HG03097 (cell line): ENCODE results near the gene ACOX1.
"Not testable (repeated sequence)": the region's sequence is repeated elsewhere in the genome, so short reads cannot be mapped to it uniquely, and the experiment has no call there.

ENCODE experiments used
- ATAC-seq: cut with Tn5 transposase; IDR thresholded peaks from one replicate; pipeline ENCODE4 v1.9.1; 2021; ENCODE audit not compliant: unreplicated experiment, low FRiP score

Gene ACOX1

DNA sequence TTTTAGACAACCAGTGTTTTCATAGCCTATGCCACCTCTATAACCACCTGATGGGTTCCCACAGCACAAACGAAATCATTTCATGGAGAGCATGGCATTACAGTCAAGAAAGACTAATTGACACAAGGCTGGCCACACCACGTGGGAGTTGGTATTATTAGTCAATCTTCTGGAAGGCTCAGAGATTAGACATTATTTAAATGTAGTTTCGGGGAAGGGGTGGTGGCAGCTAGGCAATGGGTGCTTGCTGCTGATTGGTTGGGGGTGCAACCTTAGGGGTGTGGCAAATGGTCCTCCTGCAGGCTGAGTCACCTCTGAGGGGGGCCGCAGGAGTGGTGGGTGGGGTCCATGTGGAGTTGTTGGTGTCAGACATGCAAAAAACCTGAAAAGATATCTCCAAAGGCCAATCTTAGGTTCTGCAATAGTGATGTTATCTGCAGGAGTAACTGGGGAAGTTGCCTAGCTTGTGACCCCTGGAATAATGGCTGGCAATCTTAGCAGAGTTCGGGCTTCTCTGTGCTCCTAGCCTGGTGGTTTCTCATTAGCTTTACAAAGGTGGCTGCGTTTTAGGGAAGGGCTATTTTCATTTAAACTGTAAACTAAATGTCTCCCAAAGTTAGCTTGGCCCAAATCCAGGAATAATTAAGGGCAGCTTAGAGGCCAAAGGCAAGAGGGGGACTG lies 4.7 kb upstream of the ACOX1 start:
- no peak for ATAC-seq

- no peak for ATAC-seq
Observed at GRCh38 chr17:75981019-75981615, 2.2 kb upstream of the ACOX1 start.

- ATAC-seq = no peak
Observed at GRCh38 chr17:75980188-75981018, 1.4 kb upstream of the ACOX1 start.

DNA sequence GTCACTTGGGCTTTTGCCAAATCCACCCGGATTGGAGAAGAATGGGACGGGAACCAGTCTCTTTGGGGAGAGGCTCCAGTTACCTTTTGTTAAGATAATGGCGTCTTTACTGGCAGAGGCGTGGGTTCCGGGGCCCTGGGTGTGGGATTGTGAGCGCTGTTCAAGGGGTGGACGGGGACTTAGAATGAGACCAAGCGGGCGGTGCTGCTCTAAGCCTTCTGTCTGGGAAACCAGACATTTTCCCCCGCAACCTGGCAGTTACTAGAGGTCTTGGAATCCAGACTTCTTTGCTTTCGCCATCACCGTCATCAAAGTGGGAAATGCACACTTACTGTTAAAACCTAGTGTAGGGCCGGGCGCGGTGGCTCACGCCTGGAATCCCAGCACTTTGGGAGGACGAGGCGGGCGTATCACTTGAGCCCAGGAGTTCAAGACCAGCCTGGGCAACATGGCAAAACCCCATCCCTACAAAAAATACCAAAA lies 780 bp upstream of the ACOX1 start:
- peak; percentile 20 for ATAC-seq

DNA sequence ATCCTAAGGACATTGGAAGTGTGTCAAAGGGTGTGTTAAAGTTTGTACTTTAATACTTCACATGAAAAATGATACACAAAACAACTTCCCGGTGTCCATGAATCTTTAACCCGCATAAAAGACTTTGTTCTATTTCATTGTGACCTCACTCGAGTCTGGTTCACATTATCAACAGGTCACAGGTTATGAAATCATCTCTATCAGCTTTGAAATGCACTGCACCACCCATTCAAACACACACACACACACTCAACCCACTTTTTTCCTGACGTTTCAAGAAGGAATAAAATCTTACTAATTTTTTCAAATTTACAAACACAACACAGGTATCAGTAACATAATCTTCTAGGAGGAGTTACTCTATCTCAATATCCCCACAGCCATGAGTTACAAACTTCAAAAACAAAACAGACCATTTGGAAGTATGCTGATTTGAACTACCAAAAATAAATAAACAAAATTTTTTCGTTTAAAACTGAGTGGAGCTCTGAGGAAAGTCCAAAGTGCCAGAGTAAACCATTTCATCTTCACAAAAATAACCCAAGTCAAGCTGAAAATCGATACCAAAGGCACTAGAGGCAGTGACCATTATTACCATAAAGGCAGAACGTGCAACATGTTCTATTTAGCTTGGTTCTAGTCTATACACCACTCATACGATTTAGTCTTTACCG lies 2.7 kb downstream of the ACOX1 start:
- ATAC-seq = no peak

GRCh38 chr17:75975757-75976174 lies 3.2 kb downstream of the ACOX1 start:
- no peak for ATAC-seq

DNA sequence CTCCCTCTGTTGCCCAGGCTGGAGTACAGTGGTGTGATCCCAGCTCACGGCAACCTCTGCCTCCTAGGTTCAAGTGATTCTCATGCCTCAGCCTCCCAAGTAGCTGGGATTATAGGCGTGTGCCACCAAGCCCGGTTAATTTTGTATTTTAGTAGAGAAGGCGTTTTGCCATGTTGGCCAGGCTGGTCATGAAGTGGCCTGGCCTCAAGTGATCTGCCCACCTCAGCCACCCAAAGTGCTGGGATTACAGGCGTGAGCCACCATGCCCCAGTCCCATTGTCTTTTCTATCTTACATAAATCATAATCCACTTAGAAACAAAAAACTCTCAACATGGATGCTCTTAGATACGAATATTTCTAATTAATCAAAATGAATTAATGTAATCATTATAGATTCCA lies 3.8 kb downstream of the ACOX1 start:
- not testable (repeated sequence) for ATAC-seq

GRCh38 chr17:75970626-75971025 lies 8.3 kb downstream of the ACOX1 start:
- ATAC-seq = no peak

DNA sequence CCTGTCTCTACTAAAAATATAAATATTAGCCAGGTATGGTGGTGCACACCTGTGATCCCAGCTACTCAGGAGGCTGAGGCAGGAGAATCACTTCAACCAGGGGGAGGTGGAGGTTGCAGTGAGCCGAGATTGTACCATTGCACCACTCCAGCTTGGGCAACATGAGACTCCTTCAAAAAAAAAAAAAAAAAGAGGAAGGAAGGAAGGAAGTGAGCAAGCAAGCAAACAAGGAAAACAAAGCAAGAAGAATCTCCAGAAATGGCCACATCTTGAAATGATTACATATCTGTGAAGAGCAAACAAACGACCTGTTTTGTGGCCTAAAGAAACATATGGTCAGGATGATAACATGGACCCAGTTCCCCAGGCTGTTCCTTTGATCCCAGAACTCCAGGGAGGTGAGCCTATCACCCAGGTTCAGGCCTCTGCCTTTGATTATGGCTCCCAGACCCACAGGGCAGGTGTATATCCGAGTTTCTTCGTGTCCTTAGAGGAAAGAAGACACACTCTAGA lies 8.9 kb downstream of the ACOX1 start:
- no peak for ATAC-seq

GRCh38 chr17:75969044-75969443 lies 9.9 kb downstream of the ACOX1 start:
- not testable (repeated sequence) for ATAC-seq

GRCh38 chr17:75965468-75965867 lies 13.5 kb downstream of the ACOX1 start:
- ATAC-seq = no peak

GRCh38 chr17:75959839-75960511 lies 19.0 kb downstream of the ACOX1 start:
- ATAC-seq = no peak

GRCh38 chr17:75959051-75959838 lies 19.7 kb downstream of the ACOX1 start:
- ATAC-seq = no peak

GRCh38 chr17:75950855-75951554 lies 28.0 kb downstream of the ACOX1 start:
- ATAC-seq = no peak

- no peak for ATAC-seq
Observed at GRCh38 chr17:75950421-75950820, 28.5 kb downstream of the ACOX1 start.

- no peak for ATAC-seq
Observed at GRCh38 chr17:75945211-75945610, 33.8 kb downstream of the ACOX1 start.

- ATAC-seq = no peak
Observed at GRCh38 chr17:75943491-75943890, 35.5 kb downstream of the ACOX1 start.

DNA sequence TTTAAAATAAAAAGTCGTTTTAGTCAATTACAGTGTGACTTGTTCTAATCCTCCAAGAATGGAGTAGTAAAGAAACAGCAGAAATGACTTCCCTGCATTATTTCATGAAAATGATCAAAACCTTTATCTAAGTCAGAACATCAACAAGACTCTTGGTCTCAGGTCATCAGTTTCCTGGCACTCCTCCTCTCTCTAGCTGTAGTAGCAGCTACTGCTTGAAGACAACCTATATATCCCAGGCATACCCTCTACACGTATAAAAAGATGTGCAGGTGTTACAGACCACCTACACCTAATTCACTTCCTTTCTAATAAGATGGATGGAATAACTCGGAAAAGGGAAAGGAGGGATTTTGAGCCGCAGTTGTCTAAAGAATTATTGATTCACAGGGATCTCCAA lies 36.5 kb downstream of the ACOX1 start:
- ATAC-seq = no peak

GRCh38 chr17:75941442-75941819 lies 37.5 kb downstream of the ACOX1 start:
- ATAC-seq = no peak
